ENCODE results near the gene FBXL17.

DNA sequence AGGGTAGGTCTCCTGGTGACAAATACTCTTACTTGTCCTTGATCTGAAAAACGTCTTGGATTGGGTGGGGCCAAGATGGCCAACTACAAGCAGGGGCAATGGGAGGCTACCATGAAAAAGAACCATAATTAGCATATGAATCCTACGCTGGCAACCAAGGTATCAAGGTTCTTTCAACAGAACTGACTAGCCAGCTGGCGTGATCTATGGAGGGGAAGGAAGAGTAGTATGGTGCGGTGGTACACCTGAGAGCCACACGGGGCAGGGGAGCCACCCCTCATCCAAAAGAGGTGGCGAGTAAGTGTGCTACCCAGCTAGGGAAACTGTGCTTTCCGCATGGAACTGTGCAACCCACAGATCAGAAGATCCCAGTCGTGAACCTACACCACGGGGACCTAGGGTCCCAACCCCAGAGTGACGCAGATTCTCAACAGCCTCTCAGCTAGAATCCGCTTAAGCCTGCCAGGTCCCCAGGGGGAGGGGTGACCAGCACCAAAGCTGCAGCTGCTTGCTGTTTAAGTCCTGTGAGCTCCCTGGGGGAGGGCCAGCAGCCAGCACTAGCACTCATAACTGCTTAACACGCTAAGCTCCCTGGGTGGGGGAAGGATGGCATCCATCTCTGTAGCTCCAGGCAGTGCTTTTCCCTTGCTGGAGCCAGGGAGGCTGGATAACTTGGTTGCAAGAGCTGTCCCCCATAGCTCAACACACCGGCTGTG, 334.8 kb downstream of the FBXL17 start:
- TF ChIP-seq, protein P1, sequence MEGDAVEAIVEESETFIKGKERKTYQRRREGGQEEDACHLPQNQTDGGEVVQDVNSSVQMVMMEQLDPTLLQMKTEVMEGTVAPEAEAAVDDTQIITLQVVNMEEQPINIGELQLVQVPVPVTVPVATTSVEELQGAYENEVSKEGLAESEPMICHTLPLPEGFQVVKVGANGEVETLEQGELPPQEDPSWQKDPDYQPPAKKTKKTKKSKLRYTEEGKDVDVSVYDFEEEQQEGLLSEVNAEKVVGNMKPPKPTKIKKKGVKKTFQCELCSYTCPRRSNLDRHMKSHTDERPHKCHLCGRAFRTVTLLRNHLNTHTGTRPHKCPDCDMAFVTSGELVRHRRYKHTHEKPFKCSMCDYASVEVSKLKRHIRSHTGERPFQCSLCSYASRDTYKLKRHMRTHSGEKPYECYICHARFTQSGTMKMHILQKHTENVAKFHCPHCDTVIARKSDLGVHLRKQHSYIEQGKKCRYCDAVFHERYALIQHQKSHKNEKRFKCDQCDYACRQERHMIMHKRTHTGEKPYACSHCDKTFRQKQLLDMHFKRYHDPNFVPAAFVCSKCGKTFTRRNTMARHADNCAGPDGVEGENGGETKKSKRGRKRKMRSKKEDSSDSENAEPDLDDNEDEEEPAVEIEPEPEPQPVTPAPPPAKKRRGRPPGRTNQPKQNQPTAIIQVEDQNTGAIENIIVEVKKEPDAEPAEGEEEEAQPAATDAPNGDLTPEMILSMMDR (IDR thresholded peaks at IDR 0.05) = no peak
- TF ChIP-seq POLR2A (IDR thresholded peaks at IDR 0.05) = no peak
